ENCODE measurements around the gene CSNK1G2.

Gene CSNK1G2

GRCh38 chr19:1917146-1917545 is 23.8 kb upstream of the CSNK1G2 start:
- H3K4me3 ChIP-seq: no peak overlapping the region

GRCh38 chr19:1917926-1918325 is 23.0 kb upstream of the CSNK1G2 start:
- Histone ChIP-seq H3K27ac (no peak overlapping the region), H3K4me3 (no peak overlapping the region)
- no peak for DNase-seq (ENCODE audit: low spot score)
- TF ChIP-seq CTCF (IDR thresholded peaks at IDR 0.05): no peak

More at GRCh38 chr19:1917146-1917545, 23.8 kb upstream of the CSNK1G2 start:
- H3K27ac ChIP-seq: no peak overlapping the region
- DNase-seq (ENCODE audit: low spot score): no peak
- no peak for TF ChIP-seq CTCF (IDR thresholded peaks at IDR 0.05)

GRCh38 chr19:1918975-1919374 is 22.0 kb upstream of the CSNK1G2 start:
- TF ChIP-seq CTCF (IDR thresholded peaks at IDR 0.05): no peak
- DNase-seq (ENCODE audit: low spot score): no peak
- Histone ChIP-seq H3K27ac (no peak overlapping the region), H3K4me3 (no peak overlapping the region)

- H3K27ac ChIP-seq: no peak overlapping the region
- TF ChIP-seq CTCF (IDR thresholded peaks at IDR 0.05): no peak
- H3K4me3 ChIP-seq: no peak overlapping the region
- no peak for DNase-seq (ENCODE audit: low spot score)
These were observed 20.3 kb upstream of the CSNK1G2 start for GRCh38 chr19:1920644-1921043.

- Histone ChIP-seq H3K4me3 (no peak overlapping the region), H3K27ac (no peak overlapping the region)
- no peak for DNase-seq (ENCODE audit: low spot score)
- TF ChIP-seq CTCF (IDR thresholded peaks at IDR 0.05): no peak
These were observed 19.6 kb upstream of the CSNK1G2 start for GRCh38 chr19:1921326-1921725.

- no peak for DNase-seq (ENCODE audit: low spot score)
- Histone ChIP-seq H3K4me3 (no peak overlapping the region), H3K27ac (no peak overlapping the region)
- no peak for TF ChIP-seq CTCF (IDR thresholded peaks at IDR 0.05)
These were observed 19.1 kb upstream of the CSNK1G2 start for GRCh38 chr19:1921825-1922224.

- no peak overlapping the region for H3K4me3 ChIP-seq
- no peak for DNase-seq (ENCODE audit: low spot score)
- TF ChIP-seq CTCF (IDR thresholded peaks at IDR 0.05): no peak
- peak overlapping the region in 1 of 2 donors; percentile 32 for H3K27ac ChIP-seq
These were observed 18.2 kb upstream of the CSNK1G2 start for GRCh38 chr19:1922803-1923202.

Measured in coronary artery (tissue), 2 donors.